ENCODE data around the gene PTPRR.

PTPRR gene

DNA sequence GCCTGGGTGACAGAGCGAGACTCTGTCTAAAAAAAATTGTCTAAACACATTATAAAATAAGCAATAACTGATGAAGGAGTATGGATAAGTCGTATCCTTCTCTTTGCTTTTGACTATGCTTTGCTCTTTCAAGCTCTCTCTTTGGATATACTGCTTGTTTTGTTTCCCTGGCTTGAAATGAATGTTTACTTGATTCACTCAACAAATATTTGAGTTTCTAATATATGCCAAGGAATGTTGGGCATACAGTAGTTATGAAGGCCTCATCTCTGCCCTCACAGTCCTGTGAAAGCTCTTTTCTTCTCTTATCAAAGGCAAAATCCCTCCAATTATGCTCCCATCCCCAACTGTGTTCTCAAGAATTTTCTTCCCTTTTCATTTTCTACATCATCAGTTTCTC lies 123.5 kb downstream of the PTPRR start:
- DNase-seq (ENCODE audit: low read depth in 2 of 2), result no peak

GRCh38 chr12:70795608-70796007 lies 124.9 kb downstream of the PTPRR start:
- DNase-seq (ENCODE audit: low read depth in 2 of 2), result no peak

DNA sequence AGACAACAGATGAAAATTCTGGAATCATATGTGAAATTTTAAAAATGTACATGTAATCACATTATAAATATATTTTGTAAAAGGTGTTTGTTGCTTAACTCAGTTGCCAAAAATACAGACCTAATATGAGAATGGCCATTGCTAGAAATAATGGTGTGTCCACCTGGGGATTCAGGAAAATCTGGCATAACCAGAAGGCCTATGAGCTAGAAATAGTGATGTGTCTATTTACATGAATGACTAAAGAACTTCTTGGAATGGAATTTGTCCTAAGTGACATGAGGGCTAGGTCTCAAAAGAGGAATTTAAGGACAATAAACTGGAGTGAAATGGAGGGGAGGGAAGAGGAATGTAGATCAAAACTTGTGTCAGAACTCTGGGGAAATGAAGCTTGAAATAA lies 126.4 kb downstream of the PTPRR start:
- DNase-seq (ENCODE audit: low read depth in 2 of 2), result no peak

DNA sequence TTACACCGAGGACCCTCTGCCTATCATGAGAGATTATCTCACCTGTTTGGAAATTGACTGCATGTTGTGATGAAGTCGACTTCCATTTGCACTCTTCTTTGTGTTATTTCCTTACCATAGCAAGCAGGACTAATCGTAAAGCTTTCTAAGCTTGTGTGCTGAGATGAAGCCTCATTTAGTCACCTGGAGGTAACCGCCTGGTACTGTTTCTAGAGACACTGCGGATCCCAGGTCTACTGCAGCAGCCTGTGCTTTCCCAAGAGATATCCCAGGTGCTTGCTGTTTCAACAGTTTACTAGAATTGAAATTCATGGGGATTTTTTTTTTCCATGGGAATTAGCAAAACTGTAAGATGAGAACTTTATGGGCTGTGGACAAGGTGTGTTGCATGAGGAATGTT lies 131.8 kb downstream of the PTPRR start:
- no peak for DNase-seq (ENCODE audit: low read depth in 2 of 2)

DNA sequence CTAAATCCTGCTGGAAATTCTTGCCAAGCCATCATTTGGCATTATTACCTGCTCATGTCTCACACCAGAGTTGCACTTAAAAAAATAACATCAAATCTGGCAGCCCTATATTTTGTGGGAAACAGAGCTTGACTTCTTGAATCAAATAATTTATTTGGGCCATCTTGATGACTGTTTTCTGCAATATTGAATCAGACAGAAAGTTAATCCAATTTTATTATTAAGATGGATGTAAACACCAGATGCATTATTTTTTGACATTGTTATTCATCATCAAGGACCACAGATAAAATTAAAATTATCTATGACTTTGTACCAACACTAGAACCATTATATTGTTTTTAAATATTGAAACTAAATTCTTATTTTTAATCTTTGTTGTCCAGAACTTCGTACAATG lies 132.9 kb downstream of the PTPRR start:
- no peak for DNase-seq (ENCODE audit: low read depth in 2 of 2)

DNA sequence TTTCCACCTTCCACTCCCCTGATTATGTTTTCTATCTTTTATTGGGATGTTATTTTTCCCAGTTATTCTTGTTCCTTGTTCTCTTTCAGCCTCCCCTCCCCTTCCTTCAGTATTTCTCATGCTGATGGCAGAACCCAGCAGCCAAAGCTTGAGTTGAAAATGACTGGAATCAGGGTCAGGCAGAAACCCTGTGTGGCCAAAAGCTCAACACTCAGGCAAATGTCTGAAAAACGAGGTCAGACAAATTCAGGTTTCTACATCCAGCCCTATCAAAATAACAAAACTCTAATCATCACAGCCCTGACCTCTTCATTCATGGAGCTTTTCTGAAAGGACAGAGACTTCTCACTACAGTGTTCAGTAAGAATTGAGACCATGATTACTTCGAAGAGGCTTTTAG lies 134.6 kb downstream of the PTPRR start:
- DNase-seq (ENCODE audit: low read depth in 2 of 2), result no peak

DNA sequence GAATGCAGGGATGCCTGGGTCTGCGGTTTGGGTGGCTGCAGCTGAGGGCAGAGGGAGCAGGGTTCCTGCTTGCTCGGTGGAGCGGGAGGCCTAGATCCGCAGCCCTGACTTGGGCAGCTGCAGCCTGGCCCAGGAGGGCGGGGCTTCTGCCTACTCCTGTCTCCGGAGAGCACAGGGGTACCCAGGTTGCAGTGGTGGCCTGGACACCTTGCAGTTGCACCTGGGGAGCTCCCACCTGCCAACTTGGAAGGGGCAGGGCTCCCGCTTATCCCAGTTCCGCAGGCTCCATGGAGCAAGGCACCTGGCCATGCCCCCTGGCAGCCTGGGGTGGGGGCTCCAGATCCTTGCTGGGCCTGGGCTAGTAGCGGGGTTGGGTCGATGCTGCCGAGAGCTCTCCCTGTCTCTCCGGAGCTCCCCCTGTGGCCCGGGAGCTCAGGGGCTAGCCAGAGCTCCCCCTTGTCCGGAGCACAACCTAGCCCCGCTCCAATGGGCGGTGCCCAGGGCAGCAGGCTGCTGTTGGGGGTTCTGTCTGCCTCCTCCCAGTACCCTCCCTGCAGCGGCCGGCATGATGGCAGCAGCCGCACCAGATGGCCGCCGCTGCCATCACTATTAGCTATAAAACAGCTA lies 136.4 kb downstream of the PTPRR start:
- DNase-seq (ENCODE audit: low read depth in 2 of 2), result no peak

DNA sequence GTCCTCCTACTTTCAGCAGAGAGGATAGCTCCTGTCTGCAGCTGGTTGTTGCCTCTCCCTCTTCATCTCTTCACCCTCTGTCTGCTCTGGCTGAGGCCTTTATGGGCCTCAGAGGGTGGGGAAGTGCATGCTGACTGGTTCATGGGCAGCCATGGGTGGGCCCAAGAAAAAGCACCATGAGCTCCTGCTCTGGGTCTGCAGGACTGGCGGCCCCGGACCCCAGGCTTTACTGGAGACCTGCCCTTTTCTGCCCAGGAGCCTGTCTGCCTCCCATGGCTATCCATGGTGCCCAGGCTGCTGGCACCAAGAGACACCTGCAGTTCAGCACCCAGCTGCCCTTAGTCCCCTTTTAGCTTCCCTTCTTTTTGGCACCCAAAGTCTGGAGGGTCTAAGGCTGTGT lies 137.1 kb downstream of the PTPRR start:
- DNase-seq (ENCODE audit: low read depth in 2 of 2), result no peak

DNA sequence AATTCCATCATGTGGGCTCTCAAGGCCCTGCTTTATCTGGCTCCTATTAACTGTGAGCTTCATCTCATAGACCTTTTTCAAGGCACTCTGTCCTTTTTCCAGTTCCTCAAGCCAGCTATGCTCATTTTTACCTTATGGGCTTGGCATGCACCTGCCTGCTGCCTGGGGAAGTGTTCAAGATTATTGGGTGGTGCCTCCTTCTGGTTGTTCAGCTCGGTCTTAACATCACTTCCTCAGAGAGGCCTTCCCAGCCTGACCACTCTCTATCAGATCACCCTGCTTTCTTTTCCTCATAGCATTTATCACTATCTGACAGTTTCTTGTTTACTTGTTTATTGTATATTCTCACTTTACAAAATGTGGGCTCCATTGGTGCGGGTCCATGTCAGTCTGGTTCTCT lies 141.3 kb downstream of the PTPRR start:
- DNase-seq (ENCODE audit: low read depth in 2 of 2), result no peak

- no peak for DNase-seq (ENCODE audit: low read depth in 2 of 2)
These were observed 146.5 kb downstream of the PTPRR start for GRCh38 chr12:70774055-70774454.

GRCh38 chr12:70772836-70773235 lies 147.7 kb downstream of the PTPRR start:
- no peak for DNase-seq (ENCODE audit: low read depth in 2 of 2)

- DNase-seq (ENCODE audit: low read depth in 2 of 2), result no peak
These were observed 149.0 kb downstream of the PTPRR start for GRCh38 chr12:70771581-70771980.

- DNase-seq (ENCODE audit: low read depth in 2 of 2), result no peak
These were observed 156.9 kb downstream of the PTPRR start for GRCh38 chr12:70763666-70764065.

DNA sequence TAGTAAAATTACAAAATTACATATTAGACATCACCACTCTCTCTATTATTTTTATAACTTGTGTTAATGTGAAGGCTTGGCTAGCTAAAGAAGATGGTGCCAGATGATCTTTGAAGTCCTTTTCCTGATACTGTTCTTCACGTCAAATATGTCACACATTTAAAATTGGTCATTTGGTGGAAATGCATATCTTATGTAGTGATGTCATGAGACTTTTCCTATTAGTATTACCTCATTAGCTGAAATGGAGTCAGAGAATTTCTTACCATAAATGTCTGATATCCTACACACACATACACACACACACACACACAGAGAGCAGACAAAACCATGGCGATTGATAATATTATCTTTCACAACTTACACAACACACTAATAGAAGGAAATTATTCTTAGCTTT lies 158.5 kb downstream of the PTPRR start:
- no peak for DNase-seq (ENCODE audit: low read depth in 2 of 2)

DNA sequence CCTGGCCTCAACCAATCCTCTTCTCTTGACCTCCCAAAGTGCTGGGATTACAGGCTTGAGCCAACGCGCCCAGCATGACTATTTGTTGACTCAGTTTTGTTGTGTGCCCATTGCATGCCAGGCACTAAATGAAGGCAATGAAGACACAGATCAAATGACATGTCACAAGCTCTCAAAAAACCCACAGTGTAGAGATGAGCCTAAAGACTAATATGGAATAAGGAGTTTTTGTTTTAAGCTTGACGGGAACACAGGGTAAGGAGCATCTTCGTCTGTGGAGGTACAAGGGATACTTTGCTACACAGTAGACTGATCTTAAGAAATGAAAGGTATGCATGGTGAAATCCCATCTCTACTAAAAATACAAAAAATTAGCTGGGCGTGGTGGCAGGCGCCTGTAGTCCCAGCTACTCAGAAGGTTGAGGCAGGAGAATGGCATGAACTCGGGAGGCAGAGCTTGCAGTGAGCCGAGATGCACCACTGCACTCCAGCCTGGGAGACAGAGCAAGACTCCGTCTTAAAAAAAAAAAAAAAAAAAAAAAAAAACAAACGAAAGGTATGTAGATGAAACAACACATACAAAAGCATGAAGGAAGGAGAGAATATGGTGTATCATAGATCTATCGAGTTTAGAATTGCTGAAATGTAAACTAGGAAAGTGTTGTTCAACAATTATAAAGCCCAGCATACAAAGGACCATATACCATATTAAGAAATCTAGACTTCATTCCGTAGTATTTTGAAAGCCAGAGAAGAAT lies 161.2 kb downstream of the PTPRR start:
- no peak for DNase-seq (ENCODE audit: low read depth in 2 of 2)

GRCh38 chr12:70758494-70758845 lies 162.1 kb downstream of the PTPRR start:
- DNase-seq (ENCODE audit: low read depth in 2 of 2), result no peak

DNA sequence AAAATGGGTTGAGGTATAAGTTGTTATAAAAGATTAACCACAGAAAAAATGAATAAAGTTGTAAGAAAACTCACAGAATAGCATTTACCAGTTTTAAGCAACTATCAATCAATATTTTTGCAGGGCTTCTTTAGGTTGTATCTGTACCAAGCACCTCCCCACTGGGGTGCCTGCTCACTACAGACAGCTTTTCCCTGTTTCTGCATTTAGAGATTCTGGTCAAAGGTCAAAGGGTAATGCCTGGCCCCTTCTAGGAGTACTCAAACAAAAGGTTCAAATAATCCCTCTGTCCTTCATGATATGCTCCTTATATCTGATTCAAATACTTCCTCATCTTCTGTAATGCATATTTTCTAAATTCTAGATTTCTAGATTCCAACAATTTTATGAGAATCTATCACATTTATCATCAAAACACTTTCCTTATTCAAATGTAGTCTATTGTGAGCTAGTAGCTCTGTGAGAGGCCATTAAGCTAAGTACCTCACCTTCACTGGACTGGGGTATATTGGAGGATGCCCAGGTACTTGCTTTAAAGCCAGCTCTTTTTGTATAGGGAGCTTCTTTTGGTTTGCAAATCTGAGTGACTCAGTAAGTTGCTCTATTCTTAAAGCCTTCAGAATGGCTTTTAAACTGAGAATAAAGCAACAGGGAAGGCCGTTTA lies 162.6 kb downstream of the PTPRR start:
- no peak for DNase-seq (ENCODE audit: low read depth in 2 of 2)

DNA sequence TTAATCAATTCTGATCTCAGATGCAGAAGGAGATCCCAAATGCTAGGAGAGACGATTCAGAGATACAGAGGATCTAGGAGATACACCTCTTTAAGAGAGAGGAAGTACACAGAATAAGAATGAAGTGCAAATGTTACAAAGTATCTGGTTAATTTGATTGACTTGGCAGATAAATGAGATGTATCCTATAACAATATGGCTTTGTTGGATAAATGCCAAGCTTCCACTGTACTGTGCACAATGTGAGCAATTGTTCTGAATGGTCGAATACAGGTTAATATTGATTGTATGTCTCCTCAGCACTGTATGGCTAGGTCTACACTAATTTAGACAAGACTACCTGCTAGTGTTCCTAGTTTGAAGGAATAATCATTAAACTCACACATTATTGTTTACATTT lies 163.7 kb downstream of the PTPRR start:
- no peak for DNase-seq (ENCODE audit: low read depth in 2 of 2)

DNA sequence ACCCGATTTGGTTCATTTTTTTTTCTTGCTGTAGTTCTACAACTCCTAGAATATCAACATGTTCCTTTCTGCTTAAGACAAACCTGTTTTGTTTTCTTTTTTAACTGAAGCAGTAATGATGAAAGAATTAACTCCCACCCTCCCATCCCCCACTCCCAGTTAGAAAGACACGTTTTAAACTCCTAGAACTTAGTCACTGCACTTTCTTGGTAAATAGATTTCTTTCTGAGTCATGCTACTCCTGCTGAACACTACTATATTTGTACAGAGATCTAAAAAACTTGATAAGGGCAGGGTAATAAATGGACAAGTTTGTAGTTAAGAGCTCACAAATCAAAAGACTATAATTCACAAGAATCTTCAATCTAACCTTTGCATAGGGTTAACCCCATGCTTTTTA lies 164.4 kb downstream of the PTPRR start:
- no peak for DNase-seq (ENCODE audit: low read depth in 2 of 2)

DNA sequence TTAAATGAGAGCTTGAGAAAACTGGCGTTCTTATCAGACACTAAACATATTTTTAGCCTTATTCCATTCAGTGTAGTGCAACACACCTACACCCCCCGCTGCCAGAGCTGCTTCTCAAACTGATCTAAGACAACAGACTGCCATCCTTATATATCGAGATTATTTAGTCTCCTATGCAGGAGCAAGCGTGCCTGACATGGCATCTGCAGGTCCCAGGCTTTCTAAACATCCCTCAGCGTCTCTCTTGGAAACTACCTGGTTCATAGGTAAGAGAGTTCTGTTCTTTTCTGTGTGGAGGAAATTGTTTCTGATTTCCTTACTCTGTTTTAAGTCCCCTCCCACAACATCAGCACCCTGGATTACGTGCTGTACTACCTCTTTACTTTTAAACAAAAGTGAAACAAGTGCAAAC lies 166.2 kb downstream of the PTPRR start:
- DNase-seq (ENCODE audit: low read depth in 2 of 2), result no peak

DNA sequence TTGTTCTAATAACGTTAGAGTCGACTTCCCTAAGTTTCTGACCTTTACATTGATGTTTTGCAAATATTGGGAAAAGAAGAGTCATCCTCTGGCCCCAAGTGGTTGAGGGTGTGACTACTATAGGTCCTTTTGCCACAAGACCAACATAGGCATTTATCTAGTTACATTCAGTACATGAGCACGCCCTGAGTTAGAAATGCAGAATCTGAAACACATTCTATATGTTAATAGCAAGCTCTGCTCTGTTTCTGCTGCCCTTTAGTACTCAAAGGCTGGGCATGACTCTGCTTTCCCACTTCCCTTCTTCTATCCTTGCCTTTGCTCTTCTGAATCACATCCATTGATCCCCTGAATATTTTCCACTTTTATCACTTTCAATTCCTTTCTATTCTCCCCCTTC lies 168.2 kb downstream of the PTPRR start:
- no peak for DNase-seq (ENCODE audit: low read depth in 2 of 2)

DNA sequence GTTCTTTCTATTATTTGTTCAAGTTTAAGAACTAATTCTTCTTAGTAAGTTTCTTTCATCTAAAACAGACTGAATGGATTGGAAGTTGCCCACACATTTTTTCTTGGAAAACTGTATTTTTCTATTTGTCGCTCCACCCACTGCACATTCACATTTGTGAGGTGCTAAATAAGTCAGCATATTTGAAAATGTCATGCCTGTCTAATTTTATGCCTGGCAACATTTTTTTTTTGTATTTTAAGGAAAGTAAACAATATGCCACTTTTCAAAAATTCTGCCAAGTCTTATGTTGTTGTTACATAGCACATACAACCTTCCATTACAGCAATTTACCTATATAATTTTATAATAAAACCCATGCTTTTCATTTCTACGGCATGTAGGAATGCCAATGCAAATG lies 170.6 kb downstream of the PTPRR start:
- no peak for DNase-seq (ENCODE audit: low read depth in 2 of 2)

DNA sequence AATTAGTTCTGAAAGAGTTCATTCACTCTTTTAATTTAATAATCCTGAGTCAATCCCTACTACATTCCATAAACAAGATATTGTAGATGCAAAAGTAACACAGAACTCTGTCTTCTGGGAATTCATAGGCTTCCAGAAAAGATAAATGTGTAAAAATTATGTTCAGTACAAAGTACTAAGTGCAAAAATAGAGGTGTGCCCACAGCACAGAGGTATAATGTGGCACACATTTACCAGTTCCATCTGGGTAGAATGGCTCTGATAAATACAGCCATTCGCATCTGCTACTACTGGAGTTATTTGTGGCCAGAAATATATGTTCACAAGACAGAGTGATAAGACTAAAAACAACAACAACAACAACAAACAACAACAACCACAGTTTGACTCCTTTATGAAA lies 171.7 kb downstream of the PTPRR start:
- DNase-seq (ENCODE audit: low read depth in 2 of 2), result no peak

All from stimulated activated CD8-positive, alpha-beta memory T cell treated with anti-CD3 and anti-CD28 coated beads, Interleukin-15, amount 100 ng/mL, for 4 hours (primary cell).